GM21447 (cell line): Measurements from ENCODE around the gene NIP7.
A peak's percentile ranks its signal among the peaks of the same experiment; 100 is the strongest.

Source experiments
- ATAC-seq: cut with Tn5 transposase; IDR thresholded peaks from one replicate; pipeline ENCODE4 v1.9.1; 2021; ENCODE audit not compliant: unreplicated experiment

The NIP7 gene

GRCh38 chr16:69318177-69318910 is 21.2 kb upstream of the NIP7 start:
- no peak for ATAC-seq

- no peak for ATAC-seq
Observed at GRCh38 chr16:69318911-69319289, 20.7 kb upstream of the NIP7 start.

GRCh38 chr16:69319381-69319780 is 20.2 kb upstream of the NIP7 start:
- no peak for ATAC-seq

- ATAC-seq, result no peak
Observed at GRCh38 chr16:69319826-69320739, 19.5 kb upstream of the NIP7 start.

GRCh38 chr16:69320740-69321073 is 18.9 kb upstream of the NIP7 start:
- no peak for ATAC-seq

- ATAC-seq, result no peak
Observed at GRCh38 chr16:69321080-69321479, 18.5 kb upstream of the NIP7 start.

- no peak for ATAC-seq
Observed at GRCh38 chr16:69322343-69322742, 17.2 kb upstream of the NIP7 start.

GRCh38 chr16:69323415-69323814 is 16.2 kb upstream of the NIP7 start:
- ATAC-seq, result no peak

GRCh38 chr16:69324013-69324531 is 15.5 kb upstream of the NIP7 start:
- ATAC-seq, result no peak

GRCh38 chr16:69324585-69325253 is 14.9 kb upstream of the NIP7 start:
- no peak for ATAC-seq

- ATAC-seq, result no peak
Observed at GRCh38 chr16:69325784-69326171, 13.8 kb upstream of the NIP7 start.

GRCh38 chr16:69326172-69326873 is 13.2 kb upstream of the NIP7 start:
- ATAC-seq, result no peak

- no peak for ATAC-seq
Observed at GRCh38 chr16:69327585-69328310, 11.8 kb upstream of the NIP7 start.

- no peak for ATAC-seq
Observed at GRCh38 chr16:69328854-69329316, 10.7 kb upstream of the NIP7 start.

GRCh38 chr16:69329369-69330285 is 9.9 kb upstream of the NIP7 start:
- ATAC-seq, result peak; percentile 35

GRCh38 chr16:69330286-69331109 is 9.1 kb upstream of the NIP7 start, which contains the start of gene PDF:
PDF (minus strand) TSS chr16:69330588; CDS start chr16:69330570, 18 bp downstream.
- ATAC-seq, result peak; percentile 91

- ATAC-seq, result no peak
Observed at GRCh38 chr16:69334696-69335095, 4.9 kb upstream of the NIP7 start.
